AG04450 (cell line): Measurements from ENCODE around the gene CCDC30. TPM values are rescaled to one million over a fixed set of nuclear protein-coding genes. Genes with fewer than 3 reads are reported as not detected.

Experiments used
- CTCF ChIA-PET: fragments of 300-600, 350-600 bp; formaldehyde crosslinking; extraction: SDS; loops from one replicate; lab custom pipeline; 2022; ENCODE audit warnings: antibody characterized with exemption, inconsistent platforms; lab: Charles Lee
- POLR2A ChIA-PET: fragments of 350-600 bp; formaldehyde crosslinking; extraction: SDS; loops from one replicate; lab custom pipeline; 2021; ENCODE audit warnings: antibody characterized with exemption, inconsistent platforms; lab: Yijun Ruan, JAX
- DNase-seq: peaks from one replicate; pipeline ENCODE4 v3.0.0-alpha.2; 2011; ENCODE audit warnings: low read depth, low spot score
- H3K27ac ChIP-seq: one replicate; pipeline ENCODE4 v1.5.1; 2012; ENCODE audit warnings: low read depth, low read length, control low read depth
- H3K27me3 ChIP-seq: one replicate; pipeline ENCODE4 v1.6.0; 2012; ENCODE audit warnings: low read length; ENCODE audit not compliant: control insufficient read depth, insufficient read depth
- H3K4me3 ChIP-seq: 2 replicates; pipeline ENCODE4 v1.5.1; 2011; ENCODE audit warnings: mild to moderate bottlenecking, low read depth, low read length, control low read depth
- H3K9me3 ChIP-seq: 2 replicates; pipeline ENCODE4 v1.5.1; 2012; ENCODE audit warnings: low read length; ENCODE audit not compliant: control insufficient read depth, insufficient read depth
- polyA plus RNA-seq: library from polyadenylated mRNA; depleted of rRNA; stranded (reverse); fragments of >200 nt; gene quantifications from 2 replicates; pipeline ENCODE4 v1.2.3, GENCODE V29; 2011; rRNA removed
- small RNA-seq: library from RNA; depleted of rRNA; stranded (forward); fragments of <200 nt; gene quantifications from one replicate; pipeline ENCODE3, GENCODE V24; 2012; ENCODE audit warnings: low read depth; ENCODE audit not compliant: insufficient read length
- TF ChIP-seq, protein P1 (sequence below): IDR thresholded peaks from 2 replicates; pipeline ENCODE4 v1.5.1; 2011; ENCODE audit warnings: low read depth, low read length, control low read depth, inconsistent platforms

The CCDC30 gene
- polyA plus RNA-seq, 1 experiment, result 0.61 TPM

DNA sequence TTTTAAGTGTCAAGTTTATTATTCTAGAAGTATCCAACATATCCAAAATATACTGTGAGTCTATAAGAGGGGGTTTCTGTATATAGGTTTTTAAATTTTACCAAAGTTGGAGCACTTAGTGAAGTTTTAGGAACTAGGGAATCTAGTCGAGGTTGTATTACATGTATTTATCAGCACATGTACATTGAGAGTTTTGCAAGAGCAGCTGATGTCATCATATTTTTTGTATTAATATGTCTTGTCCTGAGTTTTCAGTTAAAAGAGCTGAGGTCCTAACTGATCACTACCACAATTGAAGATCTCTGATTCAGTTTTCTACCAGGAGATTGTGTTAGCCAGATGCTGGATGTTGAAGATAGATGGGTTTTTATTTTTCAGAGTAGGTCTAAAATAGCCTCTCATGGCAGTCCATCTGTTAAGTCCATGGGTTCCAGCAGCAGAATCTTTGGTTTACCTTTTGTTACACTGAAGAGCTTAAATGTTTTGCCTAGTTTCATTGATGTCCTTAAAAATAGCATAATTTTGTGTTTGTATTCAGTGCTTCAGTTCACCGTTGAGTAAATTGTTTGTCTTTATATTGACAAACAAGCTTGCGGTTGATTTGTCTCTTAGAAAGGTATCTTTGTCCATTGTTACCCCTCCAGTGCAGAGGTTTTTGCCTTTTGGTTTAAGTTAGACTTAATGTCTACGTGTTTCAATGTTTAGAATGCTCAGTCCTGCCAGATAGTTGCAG, 235.2 kb downstream of the CCDC30 start:
- Histone ChIP-seq H3K4me3 (no peak overlapping the region), H3K27me3 (no peaks in the 10 kb centered on the region), H3K27ac (no peak overlapping the region), H3K9me3 (no peaks in the 10 kb centered on the region)
- POLR2A ChIA-PET, result interaction anchor here (0.8 kb wide), 1 partner anchor 16 kb away, joined by 3 read pairs; the partner anchor contains the start of gene YBX1
- CTCF ChIA-PET, result interaction anchor here (1.0 kb wide), 1 partner anchor 9 kb away, joined by 3 read pairs; no protein-coding TSS in a partner anchor
- DNase-seq, result no peak
- TF ChIP-seq, protein P1, sequence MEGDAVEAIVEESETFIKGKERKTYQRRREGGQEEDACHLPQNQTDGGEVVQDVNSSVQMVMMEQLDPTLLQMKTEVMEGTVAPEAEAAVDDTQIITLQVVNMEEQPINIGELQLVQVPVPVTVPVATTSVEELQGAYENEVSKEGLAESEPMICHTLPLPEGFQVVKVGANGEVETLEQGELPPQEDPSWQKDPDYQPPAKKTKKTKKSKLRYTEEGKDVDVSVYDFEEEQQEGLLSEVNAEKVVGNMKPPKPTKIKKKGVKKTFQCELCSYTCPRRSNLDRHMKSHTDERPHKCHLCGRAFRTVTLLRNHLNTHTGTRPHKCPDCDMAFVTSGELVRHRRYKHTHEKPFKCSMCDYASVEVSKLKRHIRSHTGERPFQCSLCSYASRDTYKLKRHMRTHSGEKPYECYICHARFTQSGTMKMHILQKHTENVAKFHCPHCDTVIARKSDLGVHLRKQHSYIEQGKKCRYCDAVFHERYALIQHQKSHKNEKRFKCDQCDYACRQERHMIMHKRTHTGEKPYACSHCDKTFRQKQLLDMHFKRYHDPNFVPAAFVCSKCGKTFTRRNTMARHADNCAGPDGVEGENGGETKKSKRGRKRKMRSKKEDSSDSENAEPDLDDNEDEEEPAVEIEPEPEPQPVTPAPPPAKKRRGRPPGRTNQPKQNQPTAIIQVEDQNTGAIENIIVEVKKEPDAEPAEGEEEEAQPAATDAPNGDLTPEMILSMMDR, result no peak

DNA sequence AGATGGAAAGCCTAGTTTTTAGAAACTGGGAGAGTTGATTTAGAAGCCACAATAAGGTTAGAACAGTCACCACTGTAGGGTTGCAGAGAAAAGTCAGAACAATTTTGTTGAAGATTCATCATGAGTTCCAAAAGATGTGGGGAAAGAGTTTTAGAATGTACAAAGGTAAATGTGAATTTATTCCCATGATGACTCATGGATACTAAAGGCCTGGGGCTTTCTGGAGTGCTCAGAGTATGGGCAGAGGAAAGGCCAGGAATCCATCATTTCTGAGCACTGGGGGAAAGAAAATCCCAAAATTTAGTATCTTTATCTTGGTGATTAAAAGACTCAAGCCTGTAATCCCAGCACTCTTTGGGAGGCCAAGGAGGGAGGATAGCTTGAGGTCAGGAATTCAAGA, 236.9 kb downstream of the CCDC30 start:
- Histone ChIP-seq H3K27ac (no peak overlapping the region), H3K9me3 (no peaks in the 10 kb centered on the region), H3K4me3 (no peak overlapping the region), H3K27me3 (no peaks in the 10 kb centered on the region)
- POLR2A ChIA-PET, result no interaction called here
- TF ChIP-seq, protein P1, result no peak
- DNase-seq, result no peak
- CTCF ChIA-PET, result interaction anchor here (1.0 kb wide), 1 partner anchor 146 kb away, joined by 4 read pairs; the partner anchor contains the start of gene ZNF691

DNA sequence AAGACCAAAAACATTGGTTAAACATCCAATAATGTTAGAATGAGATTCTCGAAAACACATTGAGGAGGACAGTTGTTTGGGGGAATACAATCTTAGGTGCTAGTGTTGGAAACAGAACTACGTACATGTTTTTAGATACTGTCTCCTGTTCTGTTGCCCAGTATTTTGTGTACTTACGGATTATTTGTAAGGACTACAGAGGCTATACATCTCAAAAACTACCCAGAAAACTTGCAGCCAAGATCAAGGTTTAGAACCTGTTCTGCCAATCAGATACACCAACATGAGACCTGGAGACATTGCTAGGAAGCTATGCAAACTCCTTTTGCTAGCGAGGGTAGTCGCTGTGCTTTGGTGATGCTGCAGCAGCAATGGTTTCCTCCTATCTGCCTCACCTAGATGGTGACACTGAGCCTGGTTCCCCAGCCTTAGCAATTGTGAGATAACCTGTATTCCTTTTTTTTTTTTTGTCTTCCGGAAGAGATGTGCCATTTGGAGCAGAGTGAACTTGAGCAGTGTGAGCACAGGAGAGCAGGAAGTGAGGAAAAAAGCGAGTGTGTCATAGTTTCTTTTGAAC, 240.9 kb downstream of the CCDC30 start:
- no peak overlapping the region for H3K4me3 ChIP-seq
- ChIA-PET CTCF (no interaction called here), POLR2A (no interaction called here)
- no peaks in the 10 kb centered on the region for H3K27me3 ChIP-seq
- H3K9me3 ChIP-seq, result no peaks in the 10 kb centered on the region
- no peak overlapping the region for H3K27ac ChIP-seq
- TF ChIP-seq, protein P1, result no peak
- DNase-seq, result no peak

Small RNA genes within 50 kb of the gene (small RNA-seq; reads per million reads assigned to genes)
- gene RNU6-536P (not detected), gene TMSB4XP1 (not detected)

Other genes starting within 250 kb of the CCDC30 start
- gene FOXJ3, start 128.1 kb upstream of the CCDC30 start, polyA plus RNA-seq, result 31.4 and 36.2 TPM in 2 replicates
- gene RIMKLA, start 82.5 kb upstream of the CCDC30 start, polyA plus RNA-seq, result not detected in 2 replicates
- 0.36 and 0.42 TPM in 2 replicates for gene ZMYND12, start 7.3 kb upstream of the CCDC30 start, polyA plus RNA-seq
- 25.4 and 36.8 TPM in 2 replicates for gene PPCS, start 6.7 kb upstream of the CCDC30 start, polyA plus RNA-seq
- 25.8 and 36.1 TPM in 2 replicates for gene PPIH, start 195.1 kb downstream of the CCDC30 start, polyA plus RNA-seq
- 599 and 636 TPM in 2 replicates for gene YBX1, start 219.1 kb downstream of the CCDC30 start, polyA plus RNA-seq